Neural cell (in vitro differentiated cells): ENCODE results near the gene ADCY5. TPM values are rescaled to one million over a fixed set of nuclear protein-coding genes. Genes with fewer than 3 reads are reported as not detected.

Experiments used
- H2AFZ ChIP-seq: fragments of 200-600, 300-800 bp; sonication (generic), shearing (Covaris generic); 2 replicates; pipeline ENCODE4 v1.6.0; 2014; ENCODE audit warnings: low read depth, mild to moderate bottlenecking, antibody characterized with exemption, low read length, moderate library complexity
- H3F3A ChIP-seq: fragments of 200-600 bp; shearing (Covaris generic); 2 replicates; pipeline ENCODE4 v1.6.1; 2016; ENCODE audit warnings: mild to moderate bottlenecking, moderate library complexity, mixed read lengths, antibody characterized with exemption, low read length; ENCODE audit not compliant: insufficient read depth, poor library complexity, severe bottlenecking
- H3K27ac ChIP-seq: fragments of 200-600, 300-800 bp; sonication (generic), shearing (Covaris generic); 2 replicates; pipeline ENCODE4 v1.5.1; 2014; ENCODE audit warnings: mild to moderate bottlenecking, low read length, moderate library complexity
- H3K27me3 ChIP-seq: fragments of 300-800, 200-600 bp; sonication (generic), shearing (Covaris generic); 2 replicates; pipeline ENCODE4 v1.6.0; 2014; ENCODE audit warnings: mild to moderate bottlenecking, low read depth, low read length, moderate library complexity; ENCODE audit not compliant: insufficient read depth
- H3K36me3 ChIP-seq: fragments of 300-800, 200-600 bp; sonication (generic), shearing (Covaris generic); 2 replicates; pipeline ENCODE4 v1.5.1; 2014; ENCODE audit warnings: mild to moderate bottlenecking, antibody characterized with exemption, low read length, moderate library complexity; ENCODE audit not compliant: insufficient read depth
- H3K4me2 ChIP-seq: fragments of 300-800, 200-600 bp; sonication (generic), shearing (Covaris generic); 2 replicates; pipeline ENCODE4 v1.6.0; 2014; ENCODE audit warnings: mild to moderate bottlenecking, low read length
- H3K4me3 ChIP-seq: fragments of 300-800, 200-600 bp; sonication (generic), shearing (Covaris generic); 2 replicates; pipeline ENCODE4 v1.5.1; 2014; ENCODE audit warnings: mild to moderate bottlenecking, low read length, moderate library complexity
- H3K79me2 ChIP-seq: fragments of 200-600 bp; shearing (Covaris generic); replicated peaks from 2 replicates; pipeline ENCODE4 v1.6.0; 2014; ENCODE audit warnings: mild to moderate bottlenecking, low read length, moderate library complexity; ENCODE audit not compliant: insufficient read depth
- H3K9ac ChIP-seq: fragments of 300-800, 200-600 bp; sonication (generic), shearing (Covaris generic); 2 replicates; pipeline ENCODE4 v1.6.1; 2016; ENCODE audit warnings: mild to moderate bottlenecking, low read length, mixed read lengths
- H3K9me2 ChIP-seq: fragments of 200-600 bp; shearing (Covaris generic); 2 replicates; pipeline ENCODE4 v1.6.1; 2016; ENCODE audit warnings: mild to moderate bottlenecking, low read length, mixed read lengths; ENCODE audit not compliant: insufficient read depth
- H3K9me3 ChIP-seq: fragments of 200-600, 300-800 bp; sonication (generic), shearing (Covaris generic); 2 replicates; pipeline ENCODE4 v1.6.1; 2016; ENCODE audit warnings: mild to moderate bottlenecking, mixed run types, low read length, moderate library complexity, mixed read lengths
- H4K20me1 ChIP-seq: fragments of 200-600 bp; shearing (Covaris generic); 2 replicates; pipeline ENCODE4 v1.6.1; 2016; ENCODE audit warnings: mild to moderate bottlenecking, mixed run types; ENCODE audit not compliant: insufficient read depth
- CTCF ChIP-seq: fragments of 450-650 bp; IDR thresholded peaks from 2 replicates; pipeline ENCODE4 v1.5.1; 2014; ENCODE audit warnings: antibody characterized with exemption, mild to moderate bottlenecking, moderate library complexity; ENCODE audit not compliant: poor library complexity, severe bottlenecking
- EP300 ChIP-seq: fragments of 450-650 bp; conservative IDR thresholded peaks from 2 replicates; pipeline ENCODE4 v1.6.1; 2014; ENCODE audit warnings: antibody characterized with exemption, mild to moderate bottlenecking, moderate library complexity; ENCODE audit not compliant: poor library complexity, severe bottlenecking
- EZH2 ChIP-seq: fragments of 200-600, 300-800 bp; shearing (Covaris generic), sonication (generic); IDR thresholded peaks from 2 replicates; pipeline ENCODE4 v1.6.1; 2014; ENCODE audit warnings: antibody characterized with exemption, low read length, borderline replicate concordance, mild to moderate bottlenecking; ENCODE audit not compliant: insufficient read depth, poor library complexity, severe bottlenecking
- MXI1 ChIP-seq: fragments of 450-650 bp; conservative IDR thresholded peaks from 2 replicates; pipeline ENCODE4 v1.6.1; 2014; ENCODE audit warnings: antibody characterized with exemption, mild to moderate bottlenecking; ENCODE audit not compliant: poor library complexity, severe bottlenecking
- POLR2AphosphoS5 ChIP-seq: IDR thresholded peaks from 2 replicates; pipeline ENCODE4 v1.6.1; 2012
- RAD21 ChIP-seq: fragments of 450-650 bp; conservative IDR thresholded peaks from 2 replicates; pipeline ENCODE4 v1.6.1; 2014; ENCODE audit warnings: antibody characterized with exemption, mild to moderate bottlenecking, moderate library complexity
- REST ChIP-seq: IDR thresholded peaks from 2 replicates; pipeline ENCODE4 v1.6.1; 2012; ENCODE audit warnings: borderline replicate concordance
- SMC3 ChIP-seq: fragments of 450-650 bp; conservative IDR thresholded peaks from 2 replicates; pipeline ENCODE4 v1.6.1; 2014; ENCODE audit warnings: antibody characterized with exemption, mild to moderate bottlenecking, moderate library complexity; ENCODE audit not compliant: poor library complexity
- TAF1 ChIP-seq: IDR thresholded peaks from 2 replicates; pipeline ENCODE4 v1.6.1; 2012; ENCODE audit warnings: low read depth
- polyA plus RNA-seq: library from polyadenylated mRNA; depleted of rRNA; stranded (reverse); fragments of >200 nt; gene quantifications from 2 replicates; pipeline ENCODE4 v1.2.3, GENCODE V29; 2014

The ADCY5 gene
- polyA plus RNA-seq, 1 donor from 2014 or later = 7.7 TPM

GRCh38 chr3:123469323-123469995, 20.6 kb upstream of the ADCY5 start:
- Histone ChIP-seq H3K4me2 (no peak overlapping the region), H3K36me3 (no peaks in the 10 kb centered on the region), H3K79me2 (no peaks in the 10 kb centered on the region), H3K9me2 (no peaks in the 10 kb centered on the region), H3K27ac (no peak overlapping the region), H3F3A (no peaks in the 10 kb centered on the region), H3K9ac (no peak overlapping the region), H3K4me3 (no peak overlapping the region), H4K20me1 (no peaks in the 10 kb centered on the region), H3K27me3 (no peaks in the 10 kb centered on the region), H3K9me3 (no peaks in the 10 kb centered on the region), H2AFZ (no peak overlapping the region)
- TF ChIP-seq EP300 = no peak
- no peak for TF ChIP-seq TAF1
- TF ChIP-seq SMC3 = no peak
- no peak for TF ChIP-seq EZH2
- TF ChIP-seq POLR2AphosphoS5 = no peak
- TF ChIP-seq CTCF = no peak
- TF ChIP-seq REST = no peak
- no peak for TF ChIP-seq MXI1
- TF ChIP-seq RAD21 = no peak

- H4K20me1 ChIP-seq = no peaks in the 10 kb centered on the region
- H3K9ac ChIP-seq = no peak overlapping the region
- no peak for TF ChIP-seq CTCF
- TF ChIP-seq POLR2AphosphoS5 = no peak
- no peak for TF ChIP-seq RAD21
- H3K27ac ChIP-seq = no peak overlapping the region
- no peak overlapping the region for H3K4me2 ChIP-seq
- no peak overlapping the region for H2AFZ ChIP-seq
- no peaks in the 10 kb centered on the region for H3K9me3 ChIP-seq
- no peaks in the 10 kb centered on the region for H3F3A ChIP-seq
- no peaks in the 10 kb centered on the region for H3K27me3 ChIP-seq
- no peaks in the 10 kb centered on the region for H3K79me2 ChIP-seq
- no peaks in the 10 kb centered on the region for H3K36me3 ChIP-seq
- no peaks in the 10 kb centered on the region for H3K9me2 ChIP-seq
- H3K4me3 ChIP-seq = no peak overlapping the region
These were observed 18.2 kb upstream of the ADCY5 start for GRCh38 chr3:123467046-123467445.
